ENCODE data around the gene SYNE3. TPM values are rescaled to one million over a fixed set of nuclear protein-coding genes. Genes with fewer than 3 reads are reported as not detected.
A peak's percentile ranks its signal among the peaks of the same experiment; 100 is the strongest.

The SYNE3 gene
- total RNA-seq, 2 donors from 2014 or later: 8.2 to 13.2 TPM

GRCh38 chr14:95478818-95479217 lies 37.6 kb downstream of the SYNE3 start:
- H3K36me3 ChIP-seq: peaks cover 14% of the 10 kb centered on the region
- H3K9me3 ChIP-seq: no peaks in the 10 kb centered on the region
- no peak overlapping the region for H3K4me3 ChIP-seq
- no peak for DNase-seq (ENCODE audit: low spot score)
- no peak overlapping the region for H3K27ac ChIP-seq
- peaks cover 0 to 63% of the 10 kb centered on the region in 2 donors for H3K4me1 ChIP-seq
- no peaks in the 10 kb centered on the region for H3K27me3 ChIP-seq
- TF ChIP-seq, protein P1, sequence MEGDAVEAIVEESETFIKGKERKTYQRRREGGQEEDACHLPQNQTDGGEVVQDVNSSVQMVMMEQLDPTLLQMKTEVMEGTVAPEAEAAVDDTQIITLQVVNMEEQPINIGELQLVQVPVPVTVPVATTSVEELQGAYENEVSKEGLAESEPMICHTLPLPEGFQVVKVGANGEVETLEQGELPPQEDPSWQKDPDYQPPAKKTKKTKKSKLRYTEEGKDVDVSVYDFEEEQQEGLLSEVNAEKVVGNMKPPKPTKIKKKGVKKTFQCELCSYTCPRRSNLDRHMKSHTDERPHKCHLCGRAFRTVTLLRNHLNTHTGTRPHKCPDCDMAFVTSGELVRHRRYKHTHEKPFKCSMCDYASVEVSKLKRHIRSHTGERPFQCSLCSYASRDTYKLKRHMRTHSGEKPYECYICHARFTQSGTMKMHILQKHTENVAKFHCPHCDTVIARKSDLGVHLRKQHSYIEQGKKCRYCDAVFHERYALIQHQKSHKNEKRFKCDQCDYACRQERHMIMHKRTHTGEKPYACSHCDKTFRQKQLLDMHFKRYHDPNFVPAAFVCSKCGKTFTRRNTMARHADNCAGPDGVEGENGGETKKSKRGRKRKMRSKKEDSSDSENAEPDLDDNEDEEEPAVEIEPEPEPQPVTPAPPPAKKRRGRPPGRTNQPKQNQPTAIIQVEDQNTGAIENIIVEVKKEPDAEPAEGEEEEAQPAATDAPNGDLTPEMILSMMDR (IDR thresholded peaks at IDR 0.05): no peak

- Histone ChIP-seq H3K9me3 (no peaks in the 10 kb centered on the region), H3K27me3 (no peaks in the 10 kb centered on the region), H3K36me3 (peaks cover 14% of the 10 kb centered on the region), H3K4me3 (no peak overlapping the region), H3K4me1 (peaks cover 0 to 60% of the 10 kb centered on the region in 2 donors), H3K27ac (peak overlapping the region in 1 of 2 donors; percentile 7)
- DNase-seq (ENCODE audit: low spot score): no peak
- TF ChIP-seq, protein P1 (IDR thresholded peaks at IDR 0.05): no peak
Observed at GRCh38 chr14:95478309-95478708, 38.1 kb downstream of the SYNE3 start.

GRCh38 chr14:95477411-95478269 lies 38.8 kb downstream of the SYNE3 start:
- Histone ChIP-seq H3K36me3 (peaks cover 14% of the 10 kb centered on the region), H3K4me1 (peaks cover 0 to 60% of the 10 kb centered on the region in 2 donors), H3K4me3 (no peak overlapping the region), H3K27me3 (no peaks in the 10 kb centered on the region), H3K27ac (peak overlapping the region; percentile 7 to 35), H3K9me3 (no peaks in the 10 kb centered on the region)
- no peak for DNase-seq (ENCODE audit: low spot score)
- TF ChIP-seq, protein P1 (IDR thresholded peaks at IDR 0.05): no peak

DNA sequence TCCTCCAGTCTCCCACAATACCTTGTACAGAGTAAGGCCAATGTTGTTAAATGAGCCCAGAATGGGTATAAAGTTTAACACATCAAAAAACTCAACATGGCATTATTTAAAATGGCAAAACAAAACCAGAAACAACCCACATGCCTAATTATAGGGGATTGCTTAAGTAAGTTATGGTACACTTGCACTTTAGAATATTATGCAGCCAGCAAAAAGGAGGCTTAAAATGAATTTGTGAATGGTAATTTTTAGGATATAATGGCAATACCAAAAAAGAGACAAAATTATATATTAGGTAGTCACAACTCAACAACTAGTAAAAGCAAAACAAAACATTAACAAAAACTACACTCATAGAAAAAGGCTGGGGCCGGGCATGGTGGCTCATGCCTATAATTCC lies 39.7 kb downstream of the SYNE3 start:
- Histone ChIP-seq H3K4me1 (peaks cover 0 to 62% of the 10 kb centered on the region in 2 donors), H3K9me3 (no peaks in the 10 kb centered on the region), H3K4me3 (no peak overlapping the region), H3K27me3 (no peaks in the 10 kb centered on the region), H3K27ac (peak overlapping the region in 1 of 2 donors; percentile 7), H3K36me3 (peaks cover 14% of the 10 kb centered on the region)
- TF ChIP-seq, protein P1 (IDR thresholded peaks at IDR 0.05): no peak
- DNase-seq (ENCODE audit: low spot score): no peak

GRCh38 chr14:95475540-95476240 lies 40.8 kb downstream of the SYNE3 start:
- H3K9me3 ChIP-seq: no peaks in the 10 kb centered on the region
- peaks cover 0 to 62% of the 10 kb centered on the region in 2 donors for H3K4me1 ChIP-seq
- no peak for DNase-seq (ENCODE audit: low spot score)
- no peak overlapping the region for H3K4me3 ChIP-seq
- peaks cover 14% of the 10 kb centered on the region for H3K36me3 ChIP-seq
- no peak overlapping the region for H3K27ac ChIP-seq
- TF ChIP-seq, protein P1 (IDR thresholded peaks at IDR 0.05): no peak
- H3K27me3 ChIP-seq: no peaks in the 10 kb centered on the region

All from right atrium auricular region (tissue), 2 donors.